MG63 (cell line): ENCODE data around the gene TBX2. TPM values are rescaled to one million over a fixed set of nuclear protein-coding genes. Genes with fewer than 3 reads are reported as not detected.

Experiments used
- DNase-seq: peaks from one replicate; pipeline ENCODE4 v3.0.0-alpha.2; 2020
- H3K27me3 ChIP-seq: fragments of 250-450 bp; sonication (Bioruptor Pico); 2 replicates; pipeline ENCODE4 v1.5.1; 2020; ENCODE audit warnings: mild to moderate bottlenecking, moderate library complexity
- H3K36me3 ChIP-seq: fragments of 250-450 bp; sonication (Bioruptor Pico); 2 replicates; pipeline ENCODE4 v1.5.1; 2020; ENCODE audit warnings: mild to moderate bottlenecking, moderate library complexity
- H3K4me3 ChIP-seq: fragments of 250-450 bp; sonication (Bioruptor Pico); 2 replicates; pipeline ENCODE4 v1.5.1; 2020; ENCODE audit warnings: mild to moderate bottlenecking, moderate library complexity
- H3K9me3 ChIP-seq: fragments of 250-450 bp; sonication (Bioruptor Pico); 2 replicates; pipeline ENCODE4 v1.5.1; 2020; ENCODE audit warnings: mild to moderate bottlenecking, moderate library complexity
- total RNA-seq: library from RNA; depleted of rRNA; stranded (reverse); fragments of >200 nt; shearing (Covaris generic); gene quantifications from 2 replicates; pipeline ENCODE4 v1.2.3, GENCODE V29; 2014; ENCODE audit warnings: low replicate concordance

Gene TBX2
- total RNA-seq, 1 experiment from 2014 or later, result 8.3 TPM

DNA sequence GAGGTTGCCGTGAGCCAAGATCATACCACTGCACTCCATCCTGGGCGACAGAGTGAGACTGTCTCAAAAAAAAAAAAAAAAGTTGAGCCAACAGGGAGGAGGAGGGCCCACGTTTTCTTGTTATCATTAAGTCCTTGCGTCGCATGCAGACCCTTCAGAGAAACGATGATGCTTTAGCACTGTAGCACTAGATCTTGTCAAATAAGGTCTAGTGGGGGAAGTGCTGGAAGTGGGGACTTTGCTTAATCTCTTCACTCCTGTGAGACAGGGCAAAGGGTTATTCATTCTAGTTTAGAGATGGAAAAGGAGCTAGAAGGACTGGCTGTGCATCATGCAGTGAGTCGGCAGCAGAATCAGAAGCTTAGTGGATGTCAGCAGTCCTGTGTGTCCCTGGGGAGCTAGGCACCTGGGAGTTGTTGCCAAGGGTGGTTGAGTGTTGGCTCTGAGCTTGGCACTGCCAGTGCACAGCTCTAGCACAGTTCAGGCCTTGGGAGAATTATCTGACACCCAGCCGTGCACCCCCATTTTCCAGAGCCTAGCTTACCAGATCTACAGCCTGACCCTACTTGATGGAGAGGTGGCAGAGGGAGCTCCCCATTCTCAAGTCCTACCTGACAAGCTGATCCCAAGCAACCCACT lies 33.4 kb upstream of the TBX2 start:
- Histone ChIP-seq H3K4me3 (no peak overlapping the region), H3K36me3 (no peaks in the 10 kb centered on the region), H3K27me3 (no peaks in the 10 kb centered on the region), H3K9me3 (no peaks in the 10 kb centered on the region)
- no peak for DNase-seq

DNA sequence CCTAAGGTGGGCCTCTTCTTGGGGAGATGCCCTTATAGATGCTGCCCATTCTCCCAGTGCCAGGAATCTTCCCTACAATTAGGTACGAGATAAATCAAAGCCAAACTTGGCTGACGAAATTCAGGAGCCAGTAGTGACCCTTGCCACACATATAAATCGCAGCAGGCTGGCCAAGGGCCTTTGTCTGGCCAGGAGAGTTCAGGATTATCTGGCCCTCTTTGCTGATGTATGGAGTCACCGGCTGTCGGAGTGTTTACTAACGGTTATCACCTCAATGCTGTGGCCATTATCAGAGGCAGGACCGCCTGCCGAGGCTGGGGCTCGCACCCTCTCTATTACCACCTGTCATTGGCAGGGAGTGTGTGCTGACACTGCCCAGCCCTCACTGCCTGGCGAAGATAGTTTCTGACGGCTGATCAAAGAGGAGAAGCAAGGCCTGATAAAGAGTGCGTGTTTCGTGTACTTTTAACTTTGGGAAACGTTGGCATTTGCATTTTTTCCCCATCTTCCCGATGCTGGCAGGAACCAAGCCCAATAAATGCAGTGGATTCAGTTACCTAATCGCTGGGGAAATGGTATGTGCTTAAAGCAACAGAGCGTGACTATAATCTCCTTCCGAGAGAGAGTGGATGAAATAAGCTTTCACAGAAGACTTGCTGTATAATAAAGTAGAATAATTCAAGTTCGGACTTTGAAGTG lies 32.8 kb upstream of the TBX2 start:
- DNase-seq, result no peak
- Histone ChIP-seq H3K36me3 (no peaks in the 10 kb centered on the region), H3K9me3 (no peaks in the 10 kb centered on the region), H3K27me3 (no peaks in the 10 kb centered on the region), H3K4me3 (no peak overlapping the region)

DNA sequence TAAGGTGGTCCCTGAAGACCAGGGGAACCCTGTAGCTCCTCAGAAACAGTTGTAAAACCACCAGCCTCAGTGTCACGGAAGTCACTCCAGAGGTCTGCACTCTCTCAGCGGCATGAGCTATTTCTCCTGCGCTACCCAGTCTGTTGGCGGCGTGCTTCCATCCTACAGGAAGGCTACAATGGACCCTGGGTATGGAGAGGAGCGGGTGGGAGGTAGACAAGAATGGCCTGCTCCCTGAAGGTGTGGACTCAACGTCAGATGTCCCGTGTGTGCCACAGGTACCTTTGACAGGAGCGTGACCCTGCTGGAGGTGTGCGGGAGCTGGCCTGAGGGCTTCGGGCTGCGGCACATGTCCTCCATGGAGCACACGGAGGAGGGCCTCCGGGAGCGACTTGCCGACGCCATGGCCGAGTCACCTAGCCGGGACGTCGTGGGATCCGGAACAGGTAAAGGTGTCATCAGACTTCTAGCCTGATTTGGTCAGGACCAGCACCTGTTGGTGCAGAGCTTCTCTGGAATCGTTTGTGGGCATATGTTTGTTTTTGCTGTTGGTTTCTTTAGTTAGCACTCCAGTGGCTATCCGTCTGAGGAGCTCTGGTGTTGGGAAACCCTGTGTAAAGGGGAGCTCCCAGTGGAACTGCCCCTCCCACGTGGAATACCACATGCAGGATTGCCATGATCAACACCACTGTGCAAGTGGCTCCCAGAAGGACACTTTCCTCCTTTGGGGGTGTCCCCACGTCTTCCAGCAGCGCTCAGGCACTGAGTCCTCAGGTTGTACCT lies 31.4 kb upstream of the TBX2 start:
- DNase-seq, result no peak
- Histone ChIP-seq H3K9me3 (no peaks in the 10 kb centered on the region), H3K27me3 (no peaks in the 10 kb centered on the region), H3K36me3 (no peaks in the 10 kb centered on the region), H3K4me3 (no peak overlapping the region)

GRCh38 chr17:61368832-61369450 lies 30.7 kb upstream of the TBX2 start:
- no peak for DNase-seq
- Histone ChIP-seq H3K27me3 (no peaks in the 10 kb centered on the region), H3K4me3 (no peak overlapping the region), H3K36me3 (no peaks in the 10 kb centered on the region), H3K9me3 (no peaks in the 10 kb centered on the region)

DNA sequence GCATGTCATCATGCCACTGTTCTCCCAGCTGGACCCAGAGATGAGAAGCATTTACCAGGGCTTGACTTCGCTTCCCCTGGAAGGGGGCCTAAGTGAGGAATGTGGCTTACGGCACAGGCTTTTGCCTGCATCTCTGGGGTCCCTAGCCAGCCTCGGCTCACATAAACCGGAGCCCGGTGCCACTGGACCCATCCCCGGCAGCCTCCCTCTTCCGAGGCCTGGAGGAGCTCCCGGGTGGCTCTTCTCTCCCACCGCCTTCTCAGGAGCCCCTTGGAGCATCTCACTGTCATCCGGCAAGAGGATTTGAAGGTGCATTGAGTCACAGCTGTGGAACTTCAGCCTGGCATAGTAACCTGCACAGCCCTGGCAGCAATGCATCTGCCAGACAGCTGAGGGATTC lies 29.9 kb upstream of the TBX2 start:
- no peak for DNase-seq
- no peaks in the 10 kb centered on the region for H3K36me3 ChIP-seq
- H3K27me3 ChIP-seq, result no peaks in the 10 kb centered on the region
- H3K4me3 ChIP-seq, result no peak overlapping the region
- no peaks in the 10 kb centered on the region for H3K9me3 ChIP-seq

DNA sequence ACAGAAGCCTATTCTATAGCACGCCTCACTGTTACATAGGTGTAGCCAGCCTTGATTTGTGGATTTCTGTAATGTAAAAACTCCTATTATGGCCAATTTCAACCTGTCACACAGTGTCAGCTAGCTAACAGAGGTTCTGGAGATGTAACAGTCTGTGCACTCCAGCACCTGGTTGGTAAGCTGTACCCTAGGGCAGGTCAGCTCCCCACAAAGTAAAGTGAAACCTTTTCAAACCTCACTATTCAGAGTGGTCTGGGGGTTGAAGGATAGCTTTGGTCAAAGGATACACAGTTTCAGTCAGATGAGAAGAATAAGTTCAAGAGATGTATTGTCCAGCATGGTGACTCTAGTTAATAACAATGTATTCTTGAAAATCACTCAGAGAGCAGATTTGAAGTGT lies 28.5 kb upstream of the TBX2 start:
- no peaks in the 10 kb centered on the region for H3K9me3 ChIP-seq

GRCh38 chr17:61371606-61372005 lies 28.0 kb upstream of the TBX2 start:
- no peaks in the 10 kb centered on the region for H3K36me3 ChIP-seq
- DNase-seq, result no peak
- H3K27me3 ChIP-seq, result no peaks in the 10 kb centered on the region

More for the DNA sequence above, 28.5 kb upstream of the TBX2 start:
- no peak overlapping the region for H3K4me3 ChIP-seq
- H3K27me3 ChIP-seq, result no peaks in the 10 kb centered on the region
- no peaks in the 10 kb centered on the region for H3K36me3 ChIP-seq
- no peak for DNase-seq

GRCh38 chr17:61372436-61372835 lies 27.2 kb upstream of the TBX2 start:
- H3K9me3 ChIP-seq, result no peaks in the 10 kb centered on the region
- no peaks in the 10 kb centered on the region for H3K36me3 ChIP-seq
- H3K4me3 ChIP-seq, result no peak overlapping the region
- H3K27me3 ChIP-seq, result no peaks in the 10 kb centered on the region
- no peak for DNase-seq

More at GRCh38 chr17:61371606-61372005, 28.0 kb upstream of the TBX2 start:
- Histone ChIP-seq H3K4me3 (no peak overlapping the region), H3K9me3 (no peaks in the 10 kb centered on the region)

DNA sequence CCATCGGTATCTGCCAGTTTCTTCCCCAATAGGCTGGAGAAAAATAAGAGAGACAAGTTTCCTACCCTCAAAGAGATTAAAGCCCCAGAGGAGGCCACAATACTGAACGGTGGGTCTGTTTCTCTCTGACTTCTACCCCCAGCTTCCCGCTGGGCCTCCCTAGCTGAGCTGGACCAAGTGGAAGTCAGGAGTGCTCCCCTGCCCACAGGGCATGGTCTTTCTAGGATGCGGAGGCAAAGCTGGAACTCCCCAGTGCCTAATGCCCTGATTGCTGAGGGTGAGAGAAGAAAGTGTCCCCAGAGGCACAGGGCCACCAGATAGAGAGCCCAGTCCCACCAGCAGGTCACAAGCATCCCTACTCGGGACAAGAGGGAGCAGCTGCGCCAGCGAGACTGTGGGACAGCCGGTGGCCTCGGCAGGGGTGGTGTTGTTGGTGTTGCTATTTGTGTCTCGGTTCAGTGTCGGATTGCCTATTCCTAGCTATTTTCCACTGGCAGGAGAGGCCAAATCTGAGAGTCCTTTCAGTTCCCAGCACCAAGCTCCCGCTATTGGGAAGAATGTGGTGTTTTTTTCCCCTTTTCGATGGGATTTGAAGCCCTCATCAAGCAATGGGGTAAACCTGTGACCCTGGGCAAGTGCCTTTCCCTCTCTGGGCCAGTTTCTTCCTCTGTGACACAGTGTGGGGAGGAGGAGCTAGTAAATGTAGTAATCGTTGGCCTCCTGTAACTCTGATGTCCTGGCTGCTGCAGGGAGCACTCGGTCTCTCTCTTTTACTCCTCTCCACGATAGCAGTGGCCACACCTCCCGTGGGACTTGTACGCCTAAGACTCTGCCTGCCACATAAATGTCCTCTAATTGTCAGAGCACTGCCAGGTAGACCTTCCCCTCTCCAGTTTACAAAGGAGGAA lies 22.5 kb upstream of the TBX2 start:
- H3K4me3 ChIP-seq, result no peak overlapping the region
- no peaks in the 10 kb centered on the region for H3K36me3 ChIP-seq
- no peaks in the 10 kb centered on the region for H3K9me3 ChIP-seq
- no peaks in the 10 kb centered on the region for H3K27me3 ChIP-seq
- DNase-seq, result no peak

GRCh38 chr17:61378658-61379456 lies 20.8 kb upstream of the TBX2 start:
- H3K36me3 ChIP-seq, result no peaks in the 10 kb centered on the region
- DNase-seq, result no peak

DNA sequence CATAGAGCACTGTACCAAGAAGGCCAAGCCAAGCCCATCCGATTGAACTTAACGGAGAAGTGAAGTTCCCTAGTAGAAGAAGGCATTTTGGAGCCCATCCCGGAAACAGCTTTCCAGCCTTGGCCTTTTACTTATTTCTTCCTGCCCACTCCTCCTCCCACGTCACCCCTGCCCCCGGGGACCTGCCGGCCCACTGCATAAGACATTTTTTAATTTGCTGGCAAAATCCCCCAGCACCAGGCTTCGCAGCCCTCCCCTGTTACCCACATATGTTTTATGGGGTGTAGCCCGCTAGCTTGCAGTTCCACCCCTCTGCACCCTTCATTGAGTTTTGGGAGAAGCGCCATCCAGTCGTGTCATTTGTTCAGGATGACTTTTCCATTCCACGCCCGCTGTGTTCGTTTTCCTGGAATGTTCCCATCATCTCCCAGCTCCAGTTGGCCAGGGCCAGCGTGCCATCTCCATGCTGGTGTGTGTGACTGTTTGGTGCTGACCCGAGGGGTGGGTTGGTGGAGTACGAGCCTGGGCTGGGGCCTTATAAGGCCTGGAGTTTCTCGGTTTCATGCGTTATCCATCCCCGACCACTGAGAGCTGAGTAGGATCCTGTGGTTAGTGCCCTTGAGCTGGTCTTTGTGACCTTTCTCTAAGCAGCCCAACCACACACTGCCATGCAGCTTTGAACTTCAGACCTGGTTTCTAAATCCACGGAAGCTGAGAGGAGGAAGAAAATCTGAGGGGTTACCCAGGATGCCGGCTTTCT lies 20.0 kb upstream of the TBX2 start:
- Histone ChIP-seq H3K36me3 (no peaks in the 10 kb centered on the region), H3K4me3 (no peak overlapping the region), H3K27me3 (no peaks in the 10 kb centered on the region), H3K9me3 (no peaks in the 10 kb centered on the region)
- no peak for DNase-seq

More at GRCh38 chr17:61378658-61379456, 20.8 kb upstream of the TBX2 start:
- Histone ChIP-seq H3K27me3 (no peaks in the 10 kb centered on the region), H3K4me3 (no peak overlapping the region), H3K9me3 (no peaks in the 10 kb centered on the region)

DNA sequence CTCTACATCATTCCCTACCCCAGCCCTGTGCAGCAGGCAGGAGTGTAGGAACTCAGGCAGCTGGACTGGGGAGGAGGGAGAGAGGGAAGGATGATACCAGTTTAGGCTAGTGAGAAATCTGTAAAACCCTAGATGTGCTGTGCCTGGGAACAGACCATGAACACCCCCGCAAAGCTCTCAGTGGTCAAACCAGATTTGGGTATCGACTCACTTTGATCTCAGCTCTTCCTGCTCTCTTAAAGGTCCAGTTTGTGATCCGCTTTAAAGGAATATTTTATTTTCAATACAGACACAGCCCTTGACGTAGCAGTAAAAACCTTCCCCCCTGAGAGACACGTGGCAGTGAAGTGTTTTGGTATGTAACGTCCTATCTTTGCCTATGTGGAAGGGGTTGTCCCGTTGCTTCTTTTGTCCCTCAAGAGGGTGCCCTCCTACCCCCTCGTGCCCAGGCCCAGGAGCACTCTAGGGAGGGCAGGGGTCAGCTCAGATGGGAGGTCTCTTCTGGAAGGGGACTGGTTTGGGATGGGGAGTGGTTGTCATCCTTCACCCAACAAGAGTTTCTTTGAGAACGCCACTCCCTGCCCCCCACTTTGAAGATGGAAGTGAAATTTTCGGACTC lies 19.3 kb upstream of the TBX2 start:
- no peak for DNase-seq
- H3K36me3 ChIP-seq, result no peaks in the 10 kb centered on the region
- no peaks in the 10 kb centered on the region for H3K9me3 ChIP-seq
- H3K4me3 ChIP-seq, result no peak overlapping the region
- no peaks in the 10 kb centered on the region for H3K27me3 ChIP-seq

DNA sequence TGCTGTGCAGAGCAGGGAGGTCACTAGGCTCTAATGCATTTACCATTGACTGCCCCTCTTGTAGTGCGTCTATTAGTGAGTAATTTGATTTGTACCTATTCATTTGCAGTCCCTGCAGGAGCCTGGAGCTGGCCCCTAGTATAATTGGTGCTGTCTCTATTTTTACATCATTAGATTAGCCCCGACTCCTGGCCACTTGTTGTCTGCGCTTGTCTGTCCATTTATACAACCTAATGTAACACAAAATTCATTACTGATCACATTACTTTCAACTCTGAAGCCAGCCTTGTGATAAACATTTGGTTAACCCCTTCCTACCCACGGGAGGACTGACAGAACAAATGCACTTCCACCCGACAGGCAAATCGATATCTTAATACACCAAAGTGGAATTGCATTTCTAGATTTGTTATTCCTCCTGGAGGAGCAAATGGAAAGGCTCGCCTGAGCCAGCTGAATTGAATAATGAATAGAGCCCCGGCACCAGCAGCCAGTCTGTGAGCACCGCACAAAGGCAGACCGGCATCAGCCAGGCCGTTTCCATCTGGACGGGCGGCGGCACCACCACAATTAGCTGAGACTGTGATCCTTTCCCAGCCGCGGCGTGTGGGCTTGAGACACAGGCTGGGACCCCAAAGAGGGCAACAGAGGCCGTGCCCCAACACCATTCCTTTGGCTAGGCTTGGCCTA lies 18.7 kb upstream of the TBX2 start:
- DNase-seq, result no peak
- no peaks in the 10 kb centered on the region for H3K27me3 ChIP-seq
- H3K36me3 ChIP-seq, result no peaks in the 10 kb centered on the region
- H3K4me3 ChIP-seq, result no peak overlapping the region
- no peaks in the 10 kb centered on the region for H3K9me3 ChIP-seq

GRCh38 chr17:61381537-61381936 lies 18.1 kb upstream of the TBX2 start:
- no peak for DNase-seq
- no peaks in the 10 kb centered on the region for H3K27me3 ChIP-seq
- no peaks in the 10 kb centered on the region for H3K9me3 ChIP-seq
- no peak overlapping the region for H3K4me3 ChIP-seq
- H3K36me3 ChIP-seq, result no peaks in the 10 kb centered on the region
